ENCODE results near the gene CCL7. TPM values are rescaled to one million over a fixed set of nuclear protein-coding genes. Genes with fewer than 3 reads are reported as not detected.

The CCL7 gene
- total RNA-seq, 1 experiment from 2014 or later, result not detected

DNA sequence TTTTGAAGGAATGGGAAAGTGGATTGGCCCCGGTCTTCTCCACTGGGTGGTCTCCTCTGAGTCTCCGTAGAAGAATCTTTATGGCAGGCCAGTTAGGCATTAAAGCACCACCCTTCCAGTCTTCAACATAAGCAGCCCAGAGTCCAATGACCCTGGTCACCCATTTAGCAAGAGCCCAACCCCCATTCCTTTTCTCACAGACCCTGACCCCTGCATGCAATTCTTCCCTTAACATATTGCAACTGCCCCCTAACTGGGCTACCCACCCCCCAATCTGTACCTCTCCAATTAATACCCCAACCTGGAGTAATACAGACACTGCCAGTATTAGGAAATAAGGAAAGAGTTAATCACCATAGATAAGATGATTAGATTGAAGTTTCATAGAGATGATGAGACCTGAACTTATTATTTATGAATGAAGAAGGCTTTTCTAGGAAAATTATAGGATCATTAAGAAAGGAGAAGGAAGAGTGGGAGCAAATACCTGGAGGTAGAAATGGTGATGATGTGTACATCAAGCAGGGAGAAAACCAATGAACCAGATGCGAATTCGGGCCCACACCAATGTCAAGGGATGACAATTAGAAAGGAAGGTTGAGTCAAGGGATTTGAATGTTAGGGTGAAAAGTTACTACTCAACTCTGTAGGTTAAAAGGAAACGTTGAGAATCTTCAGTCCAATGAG, 12.6 kb upstream of the CCL7 start:
- H3K27me3 ChIP-seq (ENCODE audit: low read length), result no peaks in the 10 kb centered on the region
- DNase-seq, result no peak
- no peaks in the 10 kb centered on the region for H3K9me3 ChIP-seq (ENCODE audit: low read length)
- no peak overlapping the region for H2AFZ ChIP-seq (ENCODE audit: low read length)
- H3K4me2 ChIP-seq (ENCODE audit: low read depth, low read length, poor library complexity, severe bottlenecking), result no peak overlapping the region
- no peaks in the 10 kb centered on the region for H3K79me2 ChIP-seq (ENCODE audit: low read length)
- no peak overlapping the region for H3K9ac ChIP-seq (ENCODE audit: low read length)
- no peak overlapping the region for H3K27ac ChIP-seq (ENCODE audit: low read length)
- H4K20me1 ChIP-seq (ENCODE audit: insufficient read depth, low read depth, low read length), result no peaks in the 10 kb centered on the region
- H3K4me3 ChIP-seq (ENCODE audit: low read length), result no peak overlapping the region
- no peaks in the 10 kb centered on the region for H3K4me1 ChIP-seq (ENCODE audit: low read length)
- H3K36me3 ChIP-seq (ENCODE audit: insufficient read depth, low read length), result no peaks in the 10 kb centered on the region
- no peaks in the 10 kb centered on the region for H3K9me2 ChIP-seq (replicated peaks; ENCODE audit: insufficient read depth, low read length)

DNA sequence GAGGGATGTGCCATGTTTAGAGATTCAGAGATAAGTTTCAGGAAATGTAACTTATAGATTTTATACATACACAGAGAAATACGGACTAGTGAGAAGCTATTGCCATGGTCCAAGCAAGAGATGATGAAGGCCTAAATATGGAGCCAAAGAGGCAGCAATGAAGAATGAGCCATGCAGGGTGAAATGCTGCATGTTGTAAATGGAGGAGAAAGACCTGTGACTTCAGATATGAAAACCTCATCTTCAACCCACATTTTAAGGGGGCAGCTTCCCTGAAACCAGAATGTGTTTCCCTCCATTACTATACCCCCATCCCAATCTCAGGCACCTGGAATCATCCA, 12.1 kb upstream of the CCL7 start:
- Histone ChIP-seq H3K27me3 (ENCODE audit: low read length) (no peaks in the 10 kb centered on the region), H3K27ac (ENCODE audit: low read length) (no peak overlapping the region), H3K9me3 (ENCODE audit: low read length) (no peaks in the 10 kb centered on the region), H3K4me3 (ENCODE audit: low read length) (no peak overlapping the region), H3K4me2 (ENCODE audit: low read depth, low read length, poor library complexity, severe bottlenecking) (no peak overlapping the region), H2AFZ (ENCODE audit: low read length) (no peak overlapping the region), H3K36me3 (ENCODE audit: insufficient read depth, low read length) (no peaks in the 10 kb centered on the region), H3K79me2 (ENCODE audit: low read length) (no peaks in the 10 kb centered on the region), H3K9ac (ENCODE audit: low read length) (no peak overlapping the region), H4K20me1 (ENCODE audit: insufficient read depth, low read depth, low read length) (no peaks in the 10 kb centered on the region), H3K9me2 (replicated peaks; ENCODE audit: insufficient read depth, low read length) (no peaks in the 10 kb centered on the region), H3K4me1 (ENCODE audit: low read length) (no peaks in the 10 kb centered on the region)
- no peak for DNase-seq

DNA sequence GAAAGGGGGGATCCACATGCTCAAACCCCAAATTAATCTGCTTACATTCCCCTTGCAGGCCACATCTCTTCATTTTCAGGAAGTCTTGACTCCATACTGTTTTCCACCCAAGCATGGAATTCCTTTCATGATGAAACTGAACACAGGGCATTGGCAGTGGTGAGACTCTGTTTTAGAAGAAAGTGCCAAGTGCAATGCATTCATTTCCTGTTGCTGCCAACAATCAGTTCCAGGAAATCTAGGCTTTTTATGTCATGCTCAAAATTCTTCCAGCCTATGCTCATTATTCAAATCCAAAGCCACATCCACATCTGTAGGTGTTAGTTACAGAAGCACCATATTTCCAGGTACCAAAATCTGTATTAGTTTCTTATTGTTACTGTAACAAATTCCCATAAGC, 10.9 kb upstream of the CCL7 start:
- Histone ChIP-seq H3K79me2 (ENCODE audit: low read length) (no peaks in the 10 kb centered on the region), H3K4me1 (ENCODE audit: low read length) (no peaks in the 10 kb centered on the region), H3K9ac (ENCODE audit: low read length) (no peak overlapping the region), H3K4me2 (ENCODE audit: low read depth, low read length, poor library complexity, severe bottlenecking) (no peak overlapping the region), H4K20me1 (ENCODE audit: insufficient read depth, low read depth, low read length) (no peaks in the 10 kb centered on the region), H2AFZ (ENCODE audit: low read length) (no peak overlapping the region), H3K36me3 (ENCODE audit: insufficient read depth, low read length) (no peaks in the 10 kb centered on the region), H3K9me2 (replicated peaks; ENCODE audit: insufficient read depth, low read length) (no peaks in the 10 kb centered on the region), H3K27me3 (ENCODE audit: low read length) (no peaks in the 10 kb centered on the region), H3K4me3 (ENCODE audit: low read length) (no peak overlapping the region), H3K9me3 (ENCODE audit: low read length) (no peaks in the 10 kb centered on the region), H3K27ac (ENCODE audit: low read length) (no peak overlapping the region)
- no peak for DNase-seq

DNA sequence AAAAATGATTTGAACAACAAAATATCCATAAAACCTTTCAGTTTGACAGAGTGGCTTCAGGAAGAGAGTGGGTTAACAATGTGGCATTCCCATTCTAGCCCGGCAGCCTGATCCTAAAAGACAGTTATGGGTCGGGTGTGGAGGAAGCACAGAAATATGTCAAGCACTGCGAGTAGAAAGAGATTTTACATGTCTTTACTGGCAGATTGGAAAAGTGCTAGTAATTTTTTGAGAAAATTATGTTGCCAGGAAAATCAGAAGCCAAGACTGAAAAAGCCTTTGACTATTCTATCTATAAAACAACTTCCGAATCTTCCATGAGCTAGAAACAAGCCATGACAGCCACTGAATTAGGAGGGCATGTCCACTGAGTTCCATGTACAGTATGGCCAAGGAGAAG, 9.2 kb upstream of the CCL7 start:
- no peaks in the 10 kb centered on the region for H3K27me3 ChIP-seq (ENCODE audit: low read length)
- H3K9me3 ChIP-seq (ENCODE audit: low read length), result no peaks in the 10 kb centered on the region
- no peak overlapping the region for H3K4me2 ChIP-seq (ENCODE audit: low read depth, low read length, poor library complexity, severe bottlenecking)
- no peaks in the 10 kb centered on the region for H3K4me1 ChIP-seq (ENCODE audit: low read length)
- no peaks in the 10 kb centered on the region for H4K20me1 ChIP-seq (ENCODE audit: insufficient read depth, low read depth, low read length)
- H3K9me2 ChIP-seq (replicated peaks; ENCODE audit: insufficient read depth, low read length), result no peaks in the 10 kb centered on the region
- H3K79me2 ChIP-seq (ENCODE audit: low read length), result no peaks in the 10 kb centered on the region
- H3K9ac ChIP-seq (ENCODE audit: low read length), result no peak overlapping the region
- no peak overlapping the region for H2AFZ ChIP-seq (ENCODE audit: low read length)
- no peak for DNase-seq
- H3K4me3 ChIP-seq (ENCODE audit: low read length), result no peak overlapping the region
- H3K27ac ChIP-seq (ENCODE audit: low read length), result no peak overlapping the region
- H3K36me3 ChIP-seq (ENCODE audit: insufficient read depth, low read length), result no peaks in the 10 kb centered on the region

DNA sequence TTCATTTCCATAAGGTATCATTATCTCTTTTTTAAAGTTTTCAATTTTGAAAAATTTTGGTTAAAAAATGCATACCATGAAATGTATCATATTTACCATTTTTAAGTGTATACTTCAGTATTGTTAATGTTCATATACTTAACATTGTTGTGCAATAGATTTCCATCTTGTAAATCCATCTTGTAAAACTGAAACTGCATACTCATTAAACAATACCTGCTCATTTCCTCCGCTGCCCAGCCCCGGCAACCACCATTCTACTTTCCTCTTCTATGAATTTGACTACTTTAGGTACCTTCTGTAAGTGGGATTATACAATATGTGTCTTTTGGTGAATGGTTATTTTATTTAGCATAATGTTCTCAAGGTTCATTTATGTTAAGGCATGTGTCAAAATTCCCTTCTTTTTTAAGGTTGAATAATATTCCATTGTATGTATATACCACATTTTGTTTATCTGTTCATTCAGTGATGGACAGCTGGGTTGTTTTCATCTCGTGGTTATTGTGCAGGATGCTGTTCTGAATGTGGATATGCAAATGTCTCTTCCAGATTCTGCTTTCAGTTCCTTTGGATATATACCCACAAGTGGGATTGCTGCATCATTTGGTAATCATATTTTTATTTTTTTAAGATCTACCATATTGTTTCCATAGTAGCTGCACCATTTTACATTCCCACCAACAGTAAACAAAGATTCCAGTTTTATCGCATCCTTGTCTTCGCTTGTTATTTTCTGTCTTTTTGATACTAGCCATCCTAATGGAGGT, 8.3 kb upstream of the CCL7 start:
- H3K4me3 ChIP-seq (ENCODE audit: low read length), result no peak overlapping the region
- no peaks in the 10 kb centered on the region for H3K79me2 ChIP-seq (ENCODE audit: low read length)
- H3K36me3 ChIP-seq (ENCODE audit: insufficient read depth, low read length), result no peaks in the 10 kb centered on the region
- H2AFZ ChIP-seq (ENCODE audit: low read length), result no peak overlapping the region
- no peak overlapping the region for H3K4me2 ChIP-seq (ENCODE audit: low read depth, low read length, poor library complexity, severe bottlenecking)
- H3K9me2 ChIP-seq (replicated peaks; ENCODE audit: insufficient read depth, low read length), result no peaks in the 10 kb centered on the region
- no peak overlapping the region for H3K27ac ChIP-seq (ENCODE audit: low read length)
- no peaks in the 10 kb centered on the region for H4K20me1 ChIP-seq (ENCODE audit: insufficient read depth, low read depth, low read length)
- no peak overlapping the region for H3K9ac ChIP-seq (ENCODE audit: low read length)
- no peaks in the 10 kb centered on the region for H3K27me3 ChIP-seq (ENCODE audit: low read length)
- no peaks in the 10 kb centered on the region for H3K9me3 ChIP-seq (ENCODE audit: low read length)
- no peaks in the 10 kb centered on the region for H3K4me1 ChIP-seq (ENCODE audit: low read length)
- no peak for DNase-seq

DNA sequence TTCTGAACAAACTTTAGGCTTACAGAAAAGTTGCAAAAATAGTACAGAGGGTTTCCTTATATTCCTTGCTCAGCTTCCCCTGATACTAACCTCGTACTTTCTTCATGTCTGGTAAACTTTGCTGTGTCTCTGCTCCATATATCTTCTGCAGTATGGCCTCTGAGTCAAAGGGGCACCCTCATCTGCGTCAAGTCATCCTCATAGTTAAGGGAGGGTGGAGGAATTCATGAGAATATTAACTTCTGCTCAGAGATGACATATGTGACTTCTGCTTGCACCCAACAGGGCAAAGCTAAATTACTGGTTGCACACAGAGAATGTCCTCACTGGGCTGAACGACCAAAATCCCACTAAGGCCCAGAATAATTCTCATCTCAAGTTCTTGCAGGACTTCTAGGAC, 4.3 kb upstream of the CCL7 start:
- Histone ChIP-seq H3K27me3 (ENCODE audit: low read length) (no peaks in the 10 kb centered on the region), H3K4me2 (ENCODE audit: low read depth, low read length, poor library complexity, severe bottlenecking) (no peak overlapping the region), H3K4me1 (ENCODE audit: low read length) (no peaks in the 10 kb centered on the region), H2AFZ (ENCODE audit: low read length) (no peak overlapping the region), H3K79me2 (ENCODE audit: low read length) (no peaks in the 10 kb centered on the region), H3K9me2 (replicated peaks; ENCODE audit: insufficient read depth, low read length) (no peaks in the 10 kb centered on the region), H3K36me3 (ENCODE audit: insufficient read depth, low read length) (no peaks in the 10 kb centered on the region), H3K27ac (ENCODE audit: low read length) (no peak overlapping the region), H4K20me1 (ENCODE audit: insufficient read depth, low read depth, low read length) (no peaks in the 10 kb centered on the region), H3K4me3 (ENCODE audit: low read length) (no peak overlapping the region), H3K9ac (ENCODE audit: low read length) (no peak overlapping the region), H3K9me3 (ENCODE audit: low read length) (no peaks in the 10 kb centered on the region)
- no peak for DNase-seq

DNA sequence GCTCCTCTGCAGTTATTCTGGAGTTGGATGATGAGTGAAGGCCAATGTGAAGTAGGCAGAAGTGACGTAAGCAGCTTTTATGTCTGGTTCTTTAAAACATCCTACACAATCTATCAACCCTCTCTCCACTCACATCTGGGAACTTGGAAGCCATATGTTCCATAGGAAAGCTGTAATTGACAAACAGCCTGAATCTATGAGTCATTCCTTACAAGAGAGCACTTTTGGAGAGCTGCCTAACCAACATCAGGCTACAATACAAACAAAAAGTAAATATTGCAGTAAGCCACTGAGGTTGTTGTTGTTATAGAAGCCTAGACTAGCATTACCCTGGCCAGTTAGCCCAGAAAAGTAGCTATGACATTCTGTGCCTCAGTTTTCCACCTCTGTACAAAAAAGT, 5.9 kb downstream of the CCL7 start:
- no peak overlapping the region for H3K9ac ChIP-seq (ENCODE audit: low read length)
- DNase-seq, result no peak
- no peaks in the 10 kb centered on the region for H3K9me3 ChIP-seq (ENCODE audit: low read length)
- H3K27ac ChIP-seq (ENCODE audit: low read length), result no peak overlapping the region
- no peaks in the 10 kb centered on the region for H3K79me2 ChIP-seq (ENCODE audit: low read length)
- no peaks in the 10 kb centered on the region for H3K36me3 ChIP-seq (ENCODE audit: insufficient read depth, low read length)
- H4K20me1 ChIP-seq (ENCODE audit: insufficient read depth, low read depth, low read length), result no peaks in the 10 kb centered on the region
- no peaks in the 10 kb centered on the region for H3K27me3 ChIP-seq (ENCODE audit: low read length)
- H3K4me1 ChIP-seq (ENCODE audit: low read length), result no peaks in the 10 kb centered on the region
- H3K4me3 ChIP-seq (ENCODE audit: low read length), result no peak overlapping the region
- no peak overlapping the region for H2AFZ ChIP-seq (ENCODE audit: low read length)
- no peak overlapping the region for H3K4me2 ChIP-seq (ENCODE audit: low read depth, low read length, poor library complexity, severe bottlenecking)
- no peaks in the 10 kb centered on the region for H3K9me2 ChIP-seq (replicated peaks; ENCODE audit: insufficient read depth, low read length)

DNA sequence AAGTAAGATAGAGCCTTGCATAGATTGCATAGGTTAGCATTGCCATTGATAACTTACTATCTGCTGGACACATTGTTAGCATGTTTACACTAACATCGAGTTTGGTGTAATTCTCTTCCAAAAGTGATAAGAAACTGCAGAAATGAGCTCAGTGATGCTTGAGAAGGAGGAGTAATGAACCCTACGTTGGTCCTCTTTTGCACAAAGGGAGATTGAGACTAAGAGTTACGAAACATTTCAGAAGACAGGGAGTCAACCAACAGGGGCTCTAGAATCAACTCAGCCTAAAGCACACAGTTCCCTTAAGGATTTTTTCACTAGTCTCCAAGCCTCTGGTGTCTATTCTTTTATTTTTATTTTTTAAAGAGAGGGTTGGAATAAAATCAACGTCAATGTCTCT, 6.8 kb downstream of the CCL7 start:
- Histone ChIP-seq H3K79me2 (ENCODE audit: low read length) (no peaks in the 10 kb centered on the region), H3K9ac (ENCODE audit: low read length) (no peak overlapping the region), H3K4me2 (ENCODE audit: low read depth, low read length, poor library complexity, severe bottlenecking) (no peak overlapping the region), H2AFZ (ENCODE audit: low read length) (no peak overlapping the region), H3K4me3 (ENCODE audit: low read length) (no peak overlapping the region), H3K27ac (ENCODE audit: low read length) (no peak overlapping the region), H3K36me3 (ENCODE audit: insufficient read depth, low read length) (no peaks in the 10 kb centered on the region), H3K9me2 (replicated peaks; ENCODE audit: insufficient read depth, low read length) (no peaks in the 10 kb centered on the region), H3K27me3 (ENCODE audit: low read length) (no peaks in the 10 kb centered on the region), H3K9me3 (ENCODE audit: low read length) (no peaks in the 10 kb centered on the region), H3K4me1 (ENCODE audit: low read length) (no peaks in the 10 kb centered on the region), H4K20me1 (ENCODE audit: insufficient read depth, low read depth, low read length) (no peaks in the 10 kb centered on the region)
- no peak for DNase-seq

Data from Karpas-422 (cell line).